Gastrocnemius medialis (tissue), 4 donors: ENCODE data around the gene C2CD3. TPM values are rescaled to one million over a fixed set of nuclear protein-coding genes. Genes with fewer than 3 reads are reported as not detected.

Experiments used
- ATAC-seq, 2 donors: fragments of 150-250 bp; one replicate each; pipeline ENCODE4 v1.9.1; 2016
- DNase-seq, 2 donors: peaks; one replicate each; pipeline ENCODE4 v3.0.0-alpha.2; 2019
- H3K27ac ChIP-seq, 4 donors: fragments of 200-600 bp; sonication (generic); 1 replicate in 1 of 4; 2 replicates in 3 of 4; pipeline ENCODE4 v1.5.1; 2016 to 2018; ENCODE audit warnings: mild to moderate bottlenecking in 2 of 4, moderate library complexity in 1 of 4
- H3K27me3 ChIP-seq, 3 donors: fragments of 200-600 bp; sonication (generic) in 2 of 3; 1 replicate in 1 of 3; 2 replicates in 2 of 3; pipeline versions ENCODE4 v1.5.1 to v1.6.0; 2016 to 2019; ENCODE audit warnings: mild to moderate bottlenecking in 1 of 3, moderate library complexity in 1 of 3
- H3K36me3 ChIP-seq, 2 donors: fragments of 200-600 bp; sonication (generic) in 1 of 2; one replicate each; pipeline ENCODE4 v1.5.1; 2017 to 2018
- H3K4me1 ChIP-seq, 2 donors: fragments of 200-600 bp; sonication (generic) in 1 of 2; one replicate each; pipeline ENCODE4 v1.5.1; 2016 to 2017; ENCODE audit warnings: mild to moderate bottlenecking in 2 of 2
- H3K4me3 ChIP-seq, 4 donors: fragments of 200-600 bp; sonication (generic) in 3 of 4; 1 replicate in 1 of 4; 2 replicates in 3 of 4; pipeline ENCODE4 v1.5.1; 2016 to 2019; ENCODE audit warnings: mild to moderate bottlenecking in 2 of 4
- H3K9me3 ChIP-seq, 3 donors: fragments of 200-600 bp; sonication (generic) in 2 of 3; 1 replicate in 1 of 3; 2 replicates in 2 of 3; pipeline ENCODE4 v1.5.1; 2016 to 2019
- CTCF ChIP-seq, 5 experiments: fragments of 450-650 bp in 3 of 5; fragments of 200-600 bp in 2 of 5; sonication (generic) in 2 of 5; IDR thresholded peaks in 4 of 5; conservative IDR thresholded peaks in 1 of 5; 1 replicate in 4 of 5; 2 replicates in 1 of 5; pipeline ENCODE4 v1.5.1; 2016 to 2019; ENCODE audit warnings: antibody characterized with exemption in 5 of 5, mild to moderate bottlenecking in 3 of 5, moderate library complexity in 3 of 5
- POLR2A ChIP-seq, 2 donors: fragments of 450-650 bp; IDR thresholded peaks; one replicate each; pipeline ENCODE4 v1.6.1; 2017; ENCODE audit warnings: antibody characterized with exemption in 2 of 2, mild to moderate bottlenecking in 2 of 2, moderate library complexity in 2 of 2
- in situ Hi-C, 4 donors: fragments of 200-750 bp; cut with MboI; loops; one replicate each; pipeline versions ENCODE4 v1.15.0 to v1.8.0; 2017; ENCODE audit warnings: low sequenced_read_pairs in 4 of 4
- intact Hi-C: fragments of 100-400 bp; cut with DNase I; formaldehyde crosslinking; loops from one replicate; pipeline ENCODE4 v1.15.1; 2023; ENCODE audit warnings: low total_unique reads
- total RNA-seq, 4 donors: library from RNA; depleted of rRNA; stranded (reverse); fragments of >200 nt; gene quantifications; one replicate each; pipeline versions ENCODE4 v1.1.0 to v1.2.3, GENCODE V29; 2016

Gene C2CD3
- total RNA-seq, 4 donors from 2014 or later = 13.8 to 33.2 (median 16.4) TPM

DNA sequence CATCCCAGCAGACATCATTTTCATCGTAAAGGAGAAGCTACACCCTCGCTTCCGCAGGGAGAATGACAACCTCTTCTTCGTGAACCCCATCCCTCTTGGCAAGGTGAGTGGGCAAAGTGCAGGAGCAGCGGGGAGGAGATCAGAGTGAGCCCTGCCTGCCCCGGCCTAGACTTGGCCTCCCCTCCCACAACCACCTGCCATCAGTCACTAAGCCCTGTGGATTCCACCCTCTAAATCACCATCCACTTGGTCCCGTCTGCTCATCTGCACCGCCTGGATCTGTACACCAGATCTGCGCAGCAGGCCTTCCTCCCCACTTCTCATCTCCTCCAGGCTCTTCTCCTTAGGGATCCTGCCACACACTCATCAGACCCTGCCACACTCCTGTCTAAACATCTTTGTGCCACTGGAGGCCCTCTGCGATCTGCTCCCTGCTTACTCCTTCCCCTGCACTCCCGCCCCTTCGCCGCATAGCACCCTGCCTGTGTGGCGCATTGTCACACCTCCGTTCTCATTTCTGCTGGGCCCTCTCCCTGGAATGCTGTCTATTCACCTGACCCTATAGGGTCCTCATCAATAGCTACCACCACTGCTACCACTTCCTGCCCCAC, 202.3 kb downstream of the C2CD3 start:
- DNase-seq = no peak
- H3K27ac ChIP-seq = no peak overlapping the region
- H3K9me3 ChIP-seq = no peaks in the 10 kb centered on the region
- no peaks in the 10 kb centered on the region for H3K27me3 ChIP-seq
- H3K4me3 ChIP-seq = no peak overlapping the region
- no peaks in the 10 kb centered on the region for H3K36me3 ChIP-seq
- no peak for ATAC-seq
- intact Hi-C loops = loop anchor here (10.0 kb wide), 2 partner anchors 256 to 626 kb away; partner anchors contain the start of gene POLD3
- peaks cover 7 to 15% of the 10 kb centered on the region in 2 donors for H3K4me1 ChIP-seq
- in situ Hi-C loops = loop anchor here in 3 of 4 donors (5.0 to 10.0 kb wide), 2 partner anchors 116 to 124 kb away; no protein-coding TSS in a partner anchor
- TF ChIP-seq POLR2A (IDR thresholded peaks at IDR 0.05) = no peak
- TF ChIP-seq CTCF (IDR thresholded peaks at IDR 0.05 in 4 of 5, conservative IDR thresholded peaks at IDR 0.05 in 1 of 5) = no peak

GRCh38 chr11:73965764-73966121, 205.1 kb downstream of the C2CD3 start:
- in situ Hi-C loops = loop anchor here in 3 of 4 donors (5.0 to 10.0 kb wide), 2 partner anchors 119 to 127 kb away; no protein-coding TSS in a partner anchor
- Histone ChIP-seq H3K4me3 (no peak overlapping the region), H3K27ac (no peak overlapping the region)

GRCh38 chr11:73965076-73965763, 205.6 kb downstream of the C2CD3 start:
- intact Hi-C loops = loop anchor here (2.0 to 10.0 kb wide), 3 partner anchors 60 to 630 kb away; partner anchors contain the start of gene POLD3
- Histone ChIP-seq H3K27ac (no peak overlapping the region), H3K36me3 (no peaks in the 10 kb centered on the region), H3K9me3 (no peaks in the 10 kb centered on the region), H3K27me3 (no peaks in the 10 kb centered on the region), H3K4me3 (no peak overlapping the region), H3K4me1 (peaks cover 7 to 17% of the 10 kb centered on the region in 2 donors)
- ATAC-seq = no peak
- TF ChIP-seq POLR2A (IDR thresholded peaks at IDR 0.05) (no peak), CTCF (IDR thresholded peaks at IDR 0.05 in 4 of 5, conservative IDR thresholded peaks at IDR 0.05 in 1 of 5) (no peak)
- DNase-seq = no peak
- in situ Hi-C loops = loop anchor here in 3 of 4 donors (5.0 to 10.0 kb wide), 2 partner anchors 120 to 127 kb away; no protein-coding TSS in a partner anchor

More at GRCh38 chr11:73965764-73966121, 205.1 kb downstream of the C2CD3 start:
- no peaks in the 10 kb centered on the region for H3K36me3 ChIP-seq
- intact Hi-C loops = loop anchor here (2.0 to 10.0 kb wide), 3 partner anchors 59 to 629 kb away; partner anchors contain the start of gene POLD3
- DNase-seq = no peak
- ATAC-seq = no peak
- TF ChIP-seq POLR2A (IDR thresholded peaks at IDR 0.05) (no peak), CTCF (IDR thresholded peaks at IDR 0.05 in 4 of 5, conservative IDR thresholded peaks at IDR 0.05 in 1 of 5) (no peak)
- H3K27me3 ChIP-seq = no peaks in the 10 kb centered on the region
- no peaks in the 10 kb centered on the region for H3K9me3 ChIP-seq
- H3K4me1 ChIP-seq = peaks cover 7 to 17% of the 10 kb centered on the region in 2 donors

- H3K27ac ChIP-seq = peak overlapping the region in 1 of 4 donors; percentile 30
- in situ Hi-C loops (loop anchor here in 1 of 4 donors (10.0 kb wide), 1 partner anchor 121 kb away; no protein-coding TSS in a partner anchor), intact Hi-C loops (loop anchor here (1.0 to 10.0 kb wide), 4 partner anchors 61 to 631 kb away; partner anchors contain the start of gene POLD3)
- TF ChIP-seq CTCF (IDR thresholded peaks at IDR 0.05 in 4 of 5, conservative IDR thresholded peaks at IDR 0.05 in 1 of 5) = no peak
- TF ChIP-seq POLR2A (IDR thresholded peaks at IDR 0.05) = no peak
- peaks cover 7 to 17% of the 10 kb centered on the region in 2 donors for H3K4me1 ChIP-seq
- ATAC-seq = peak; percentile 69 to 87
- no peaks in the 10 kb centered on the region for H3K36me3 ChIP-seq
- H3K4me3 ChIP-seq = no peak overlapping the region
- no peaks in the 10 kb centered on the region for H3K27me3 ChIP-seq
- no peak for DNase-seq
- no peaks in the 10 kb centered on the region for H3K9me3 ChIP-seq
Measured at GRCh38 chr11:73963861-73964260, 206.9 kb downstream of the C2CD3 start.

Other genes with a start within 250 kb of the C2CD3 start
- gene DNAJB13, start 220.0 kb downstream of the C2CD3 start, total RNA-seq = not detected
- gene UCP2, start 188.2 kb downstream of the C2CD3 start, total RNA-seq = 100 to 1,000 TPM in 1 of 4 donors, 10 to 100 TPM in 3; 16.8 to 284 (median 56.7) TPM
- gene UCP3, start 161.9 kb downstream of the C2CD3 start, total RNA-seq = 100 to 1,000 TPM; 489 to 938 (median 679) TPM
- 10 to 100 TPM; 31.5 to 51.7 (median 43.2) TPM for gene PPME1, start 287 bp upstream of the C2CD3 start, total RNA-seq
- under 1 TPM in 1 of 4 donors, not detected in 3; 0.09 TPM for gene P4HA3, start 140.6 kb upstream of the C2CD3 start, total RNA-seq
- gene PGM2L1, start 227.4 kb upstream of the C2CD3 start, total RNA-seq = 1 to 10 TPM; 3.7 to 9.7 (median 7.9) TPM